Hepatic stellate cell (primary cell): ENCODE measurements around the gene CD8B2.
"Not testable (repeated sequence)": the region's sequence is repeated elsewhere in the genome, so short reads cannot be mapped to it uniquely, and the experiment has no call there.

ENCODE experiments used
- DNase-seq: peaks from one replicate; pipeline ENCODE4 v3.0.0; 2011; ENCODE audit warnings: low spot score

CD8B2 gene

DNA sequence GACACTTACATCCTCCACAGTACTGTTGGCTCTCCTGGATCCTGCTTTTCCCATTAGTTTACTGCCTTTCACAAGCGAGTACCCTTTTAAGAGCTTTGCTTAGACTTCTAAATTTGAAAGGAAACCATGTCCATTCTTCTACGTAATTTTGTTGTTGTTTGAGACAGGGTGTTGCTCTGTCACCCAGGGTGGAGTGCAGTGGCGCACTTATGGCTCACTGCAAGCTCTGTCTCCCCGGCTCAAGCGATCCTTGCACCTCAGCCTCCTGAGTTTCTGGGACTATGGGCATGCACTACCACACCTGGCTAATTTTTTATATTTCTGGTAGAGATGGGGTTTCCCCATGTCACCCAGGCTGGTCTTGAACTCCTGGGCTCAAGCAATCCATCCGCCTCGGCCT, 24.8 kb downstream of the CD8B2 start:
- DNase-seq = not testable (repeated sequence)

DNA sequence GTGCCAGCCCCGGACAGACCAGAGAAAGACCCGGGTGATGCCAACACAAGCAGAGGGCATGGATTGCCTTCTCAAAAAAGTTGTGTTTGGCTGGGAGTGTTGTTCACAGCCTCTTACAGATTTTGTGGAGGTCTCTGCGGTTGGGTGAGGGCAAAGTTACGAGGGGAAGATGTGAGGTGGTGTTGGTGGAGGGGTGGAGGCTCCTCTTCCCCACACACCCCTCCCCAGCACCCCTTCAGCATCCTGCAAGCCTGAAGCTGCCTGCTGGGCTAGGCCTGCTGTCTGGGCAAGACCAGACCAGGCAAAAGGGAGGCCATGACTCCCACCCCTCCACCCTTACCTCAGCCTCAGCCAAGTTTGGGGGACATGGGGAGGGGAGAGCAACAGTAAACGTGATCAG, 26.2 kb downstream of the CD8B2 start:
- DNase-seq = not testable (repeated sequence)

DNA sequence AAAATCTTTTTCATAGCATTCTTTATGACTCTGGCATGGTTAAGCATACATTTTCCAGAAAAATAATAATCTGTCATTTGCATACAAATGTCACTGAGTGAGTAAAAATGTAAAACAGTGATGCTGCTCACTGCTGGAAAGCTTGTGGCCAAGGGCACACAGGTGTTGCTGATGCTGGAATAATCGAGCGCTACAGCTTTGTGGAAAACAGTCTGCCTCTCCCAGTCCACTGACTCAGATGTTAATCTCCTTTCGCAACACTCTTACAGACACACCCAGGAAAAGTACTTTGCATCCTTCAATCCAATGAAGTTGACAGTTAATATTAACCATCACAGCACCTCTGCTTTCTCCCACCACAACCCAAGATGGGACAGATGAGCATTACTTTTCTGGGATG, 27.7 kb downstream of the CD8B2 start:
- DNase-seq = not testable (repeated sequence)

DNA sequence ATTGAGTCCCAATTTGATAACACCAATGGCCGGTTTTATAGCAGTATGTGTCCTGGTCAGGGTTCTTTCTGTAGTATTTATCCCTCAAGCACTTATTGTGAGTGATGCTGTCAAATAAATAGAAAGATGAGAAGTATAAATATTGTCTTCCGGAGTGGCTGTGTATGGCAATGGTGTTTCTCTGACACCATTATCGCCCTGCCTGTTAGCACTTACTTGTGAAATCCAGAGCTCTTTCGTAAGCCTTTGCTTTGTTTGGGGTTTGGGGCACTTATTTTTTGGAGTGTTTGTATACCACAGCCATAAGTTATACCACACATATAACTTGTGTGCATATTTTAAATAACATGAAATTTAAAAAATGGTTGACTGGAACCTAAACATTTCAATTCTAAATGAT, 29.3 kb downstream of the CD8B2 start:
- no peak for DNase-seq

DNA sequence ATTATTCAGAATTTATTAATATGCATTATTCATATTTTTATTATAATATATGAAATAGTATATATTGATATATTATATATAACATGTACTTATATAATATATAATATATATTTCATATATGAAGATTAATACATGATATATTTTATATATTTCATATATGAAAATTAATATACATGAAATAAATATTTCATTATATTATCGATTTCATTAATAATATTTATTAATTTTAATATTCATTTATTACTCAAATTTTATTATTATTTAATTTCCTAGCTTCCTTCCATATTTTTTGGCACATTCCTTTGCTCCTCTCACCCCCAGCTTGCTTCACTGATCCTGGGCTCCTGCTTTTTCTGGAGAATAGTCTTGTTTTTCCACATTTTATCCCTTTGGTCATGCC, 29.7 kb downstream of the CD8B2 start:
- no peak for DNase-seq

DNA sequence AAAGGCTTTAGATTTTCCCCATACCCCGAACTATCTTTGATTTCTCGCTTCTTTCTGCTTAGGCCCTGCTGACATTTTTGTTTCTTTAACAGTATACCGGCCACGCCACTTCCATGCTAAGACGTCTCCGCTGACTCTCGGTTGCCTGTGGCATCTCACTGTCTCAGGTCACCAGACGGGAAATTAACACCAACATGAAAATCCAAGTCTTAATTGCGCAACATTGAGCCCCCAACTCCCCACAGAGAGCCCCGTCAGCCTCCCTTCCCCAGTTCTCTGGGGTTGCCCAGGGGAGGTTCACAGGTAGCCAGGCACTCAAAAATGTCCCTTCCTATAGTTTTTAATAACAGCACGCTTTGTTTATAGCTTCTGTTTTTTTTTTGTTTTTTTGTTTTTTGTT, 30.2 kb downstream of the CD8B2 start:
- DNase-seq = no peak

DNA sequence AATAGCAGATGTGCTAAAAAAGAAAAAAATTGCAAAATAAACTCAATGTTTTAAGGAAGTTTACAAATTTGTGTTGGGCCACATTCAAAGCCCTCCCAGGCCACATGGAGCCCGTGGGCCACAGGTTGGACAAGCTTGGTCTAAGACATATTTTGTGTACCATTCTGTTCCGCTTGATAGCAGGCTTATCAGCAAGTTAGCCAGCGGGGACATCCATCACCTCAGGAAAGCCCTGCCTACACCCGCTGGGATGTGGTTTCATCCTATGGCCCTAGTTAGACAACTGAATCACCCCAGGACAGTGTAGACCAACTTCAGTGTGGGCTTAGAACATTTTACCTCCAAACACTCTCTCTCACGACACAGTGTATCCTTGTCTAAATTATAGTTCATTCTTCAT, 32.6 kb downstream of the CD8B2 start:
- DNase-seq = no peak

DNA sequence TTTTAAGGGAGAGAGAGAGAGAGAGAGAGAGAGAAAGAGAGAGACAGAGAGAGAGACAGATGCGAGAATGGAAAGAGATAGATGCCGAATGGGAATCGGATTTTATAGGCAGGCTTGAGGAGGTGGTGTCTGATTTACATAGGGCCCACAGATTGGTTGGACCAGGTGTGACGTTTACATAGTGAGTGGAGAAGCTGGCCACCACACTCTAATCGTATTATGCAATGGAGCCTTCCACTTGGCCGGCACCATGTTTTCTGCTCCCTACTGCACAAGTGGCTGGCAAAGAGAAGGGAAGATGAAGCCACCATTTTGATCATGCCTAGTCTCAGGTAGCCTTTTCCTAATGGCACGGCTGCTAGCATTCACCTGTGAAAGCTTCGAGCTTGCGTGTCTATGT, 33.9 kb downstream of the CD8B2 start:
- no peak for DNase-seq

DNA sequence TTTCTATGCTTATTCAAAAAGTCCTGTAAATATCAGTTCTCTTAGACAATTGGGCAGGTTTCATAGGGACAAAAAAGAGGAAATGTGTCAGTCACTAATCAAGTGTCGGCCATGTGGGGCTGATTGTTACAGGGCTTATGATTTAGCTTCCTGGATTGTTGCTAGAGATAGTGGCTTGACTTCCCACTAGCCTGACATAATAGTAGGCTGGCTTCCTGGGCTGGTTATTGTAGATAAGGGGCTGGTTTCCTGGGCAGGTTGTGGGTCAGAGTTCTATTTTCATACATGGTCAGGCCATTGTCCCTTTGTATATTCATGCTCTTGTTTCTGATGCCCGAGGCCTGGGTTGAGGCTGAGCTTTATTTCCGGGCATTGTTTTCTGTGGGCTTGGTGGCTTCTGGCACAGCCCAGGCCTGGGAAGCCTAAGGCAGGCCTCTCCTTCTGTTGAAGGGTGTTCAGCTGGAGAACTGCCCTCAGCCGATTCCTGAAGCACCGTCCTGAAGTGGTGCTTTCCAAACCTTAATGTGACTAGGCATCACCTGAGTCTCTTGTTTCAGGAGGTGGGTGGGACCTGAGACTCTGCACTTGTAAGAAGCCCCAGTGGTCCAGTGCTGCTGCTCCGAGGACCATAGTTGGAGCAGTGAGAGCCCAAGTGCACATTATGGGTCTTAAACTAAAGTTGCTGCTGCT, 37.0 kb downstream of the CD8B2 start:
- DNase-seq = no peak

DNA sequence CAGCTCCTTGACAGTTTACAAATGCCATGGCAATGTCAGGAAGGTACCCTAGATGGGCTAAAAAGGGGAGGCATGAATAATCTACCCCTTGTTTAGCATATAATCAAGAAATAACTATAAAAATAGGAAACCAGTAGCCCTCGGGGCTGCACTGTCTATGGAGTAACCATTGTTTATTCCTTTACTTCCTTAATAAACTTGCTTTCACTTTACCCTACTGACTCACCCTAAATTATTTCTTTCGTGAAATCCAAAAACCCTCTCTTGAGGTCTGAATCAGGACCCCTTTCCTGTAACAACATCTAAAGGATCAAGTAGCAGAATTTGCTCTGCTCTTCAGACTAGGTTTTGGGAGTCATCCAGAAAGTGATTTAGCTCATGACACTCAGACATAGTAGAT, 43.7 kb downstream of the CD8B2 start:
- DNase-seq = no peak

DNA sequence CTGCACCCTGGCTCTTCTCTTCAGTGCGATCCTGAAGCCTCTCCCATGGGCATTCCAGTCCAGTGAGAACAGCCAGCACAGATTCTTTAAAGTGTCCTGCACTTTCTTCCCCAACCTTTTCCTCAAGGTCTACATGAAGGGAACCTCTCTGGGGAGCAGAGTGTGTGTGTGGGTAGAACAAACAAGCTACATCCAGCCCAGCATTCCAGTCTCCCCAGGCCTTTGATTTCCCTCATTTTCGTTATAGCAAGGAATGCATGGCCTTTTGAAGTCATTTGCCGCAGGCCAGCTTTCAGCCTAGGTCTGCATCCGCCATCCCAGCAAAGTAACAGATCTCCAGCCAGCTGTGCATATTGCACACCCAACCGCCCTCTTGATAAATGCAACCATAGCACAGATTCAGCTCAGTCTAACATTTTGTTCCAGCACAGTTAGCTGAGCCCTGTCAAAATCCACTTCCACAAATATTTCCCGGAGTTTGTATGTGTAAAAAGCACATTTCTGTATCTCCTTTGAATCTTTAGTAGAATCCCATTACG, 44.6 kb downstream of the CD8B2 start:
- DNase-seq = no peak

DNA sequence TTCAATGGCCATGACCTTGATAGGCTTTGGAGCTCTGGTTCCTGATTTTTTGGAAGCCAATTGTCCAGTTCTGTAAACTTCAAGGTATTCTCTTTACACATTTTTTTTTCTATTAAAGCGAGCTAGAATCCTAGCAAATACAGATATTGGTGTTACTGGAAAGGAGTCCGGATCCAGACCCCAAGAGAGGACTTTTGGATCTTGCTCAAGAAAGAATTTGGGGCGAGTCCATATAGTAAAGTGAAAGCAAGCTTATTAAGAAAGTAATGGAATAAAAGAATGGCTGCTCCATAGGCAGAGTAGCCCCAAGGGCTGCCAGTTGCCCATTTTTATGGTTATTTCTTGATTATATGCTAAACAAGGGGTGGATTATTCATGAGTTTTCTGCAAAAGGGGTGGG, 45.1 kb downstream of the CD8B2 start:
- no peak for DNase-seq

DNA sequence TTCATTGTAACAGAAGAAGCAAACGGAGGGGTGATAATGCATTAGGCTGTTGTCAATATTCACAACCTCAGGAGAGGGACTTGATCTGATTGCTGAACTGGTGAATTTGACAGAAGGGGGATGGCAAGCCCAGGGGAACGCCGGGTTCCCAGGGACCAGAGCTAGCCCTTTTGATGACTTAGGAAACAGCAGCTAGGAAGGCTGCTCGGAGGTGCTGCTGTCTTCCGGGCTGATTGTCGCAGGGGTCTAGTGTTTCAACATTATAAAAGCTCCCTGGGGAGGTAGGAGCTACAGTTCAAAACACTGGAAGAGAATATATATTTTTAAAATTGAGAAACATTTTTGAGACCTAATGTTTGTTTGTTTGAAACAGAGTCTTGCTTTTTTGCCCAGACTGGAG, 47.3 kb downstream of the CD8B2 start:
- no peak for DNase-seq

DNA sequence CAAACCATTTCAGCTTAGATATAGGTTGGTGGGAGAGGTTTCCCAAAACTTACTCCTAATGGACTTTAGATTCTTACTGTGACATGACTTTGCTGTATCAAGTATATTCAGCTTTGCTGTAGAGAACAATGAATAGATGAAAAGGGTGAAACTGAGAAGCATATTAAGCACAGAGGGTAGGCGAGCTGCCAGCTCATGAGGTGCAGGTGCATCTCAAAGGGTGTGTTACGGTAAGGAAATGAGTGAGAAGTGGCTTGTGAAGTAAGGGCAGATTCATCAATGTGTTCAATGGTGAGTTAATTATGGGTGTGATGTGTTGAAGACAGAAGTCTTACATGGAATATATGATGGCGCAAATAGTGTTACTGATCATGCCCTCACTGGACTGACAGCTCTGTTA, 49.3 kb downstream of the CD8B2 start:
- no peak for DNase-seq

DNA sequence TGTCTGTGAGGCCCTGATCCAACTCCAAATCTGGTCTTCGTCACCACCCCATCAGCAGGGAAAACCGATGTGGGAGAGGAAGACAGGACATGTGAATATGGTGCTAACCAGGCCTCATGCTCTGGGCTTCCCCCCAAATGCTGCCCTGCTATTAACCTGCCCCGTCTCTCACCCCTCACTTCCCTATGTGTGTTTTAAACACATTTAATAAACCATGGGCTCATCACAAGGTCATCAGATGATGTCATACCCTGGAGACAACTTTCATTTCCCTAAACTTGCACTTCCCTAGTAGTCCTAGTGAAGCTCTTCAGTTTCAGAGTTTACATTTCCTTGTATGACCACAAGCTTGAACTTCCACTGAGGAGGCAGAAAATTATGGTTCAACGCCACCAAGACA, 49.9 kb downstream of the CD8B2 start:
- DNase-seq = no peak

DNA sequence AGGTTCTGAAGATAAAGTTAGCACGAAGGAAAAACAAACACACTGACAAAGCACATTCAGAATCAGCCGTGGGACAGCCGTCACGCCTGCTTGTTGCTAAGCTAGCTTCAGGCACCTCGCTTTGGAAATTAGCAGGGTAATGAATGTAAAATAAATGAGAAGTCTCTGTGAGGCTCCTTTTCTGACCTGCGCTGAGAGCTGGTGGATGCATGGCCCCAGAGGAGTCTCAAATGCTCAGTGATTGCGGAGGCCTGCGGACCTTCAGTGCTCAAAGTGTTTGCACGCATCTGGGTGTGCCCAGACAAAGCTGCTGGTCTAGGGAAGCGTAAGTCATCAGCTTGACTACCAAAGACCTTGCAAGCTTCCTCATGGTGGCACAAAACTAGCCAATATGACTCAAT, 50.6 kb downstream of the CD8B2 start:
- DNase-seq = no peak

DNA sequence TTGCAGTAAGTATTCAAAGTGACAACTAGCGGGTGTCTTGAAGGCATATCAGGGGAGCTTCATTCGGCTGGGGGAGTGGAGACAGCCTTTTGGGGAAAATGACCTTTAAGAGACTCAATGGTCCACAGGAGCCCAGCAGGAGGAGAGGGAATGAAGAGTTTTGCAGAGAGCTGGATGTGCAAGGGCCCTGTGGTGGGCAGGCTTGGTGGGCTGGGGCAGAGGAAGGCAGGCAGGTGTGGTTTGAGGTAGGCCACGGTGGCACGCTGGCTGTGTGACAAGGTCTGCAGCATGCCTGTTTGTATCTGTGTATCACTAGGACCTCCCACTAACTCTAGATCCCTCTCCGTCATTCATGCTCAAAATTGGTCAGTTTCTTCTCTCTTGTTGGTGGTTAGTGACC, 53.7 kb downstream of the CD8B2 start:
- no peak for DNase-seq

DNA sequence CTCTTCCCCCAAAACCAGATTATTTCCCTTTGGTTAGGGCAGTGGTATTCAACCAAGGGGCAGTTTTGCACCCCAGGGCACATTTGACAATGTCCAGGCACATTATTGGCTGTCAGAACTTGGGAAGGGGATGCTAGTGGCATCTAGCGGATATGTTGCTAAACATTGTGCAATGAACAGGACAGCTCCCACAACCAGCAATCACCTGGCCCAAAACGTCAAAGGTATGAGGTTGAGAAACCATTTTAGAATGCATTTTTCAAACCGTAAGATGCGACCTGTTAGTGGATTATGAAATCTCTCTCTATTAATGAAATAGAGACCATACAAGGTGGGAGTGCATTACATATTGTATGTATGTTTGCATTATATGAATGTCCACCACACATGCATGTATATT, 54.2 kb downstream of the CD8B2 start:
- no peak for DNase-seq

DNA sequence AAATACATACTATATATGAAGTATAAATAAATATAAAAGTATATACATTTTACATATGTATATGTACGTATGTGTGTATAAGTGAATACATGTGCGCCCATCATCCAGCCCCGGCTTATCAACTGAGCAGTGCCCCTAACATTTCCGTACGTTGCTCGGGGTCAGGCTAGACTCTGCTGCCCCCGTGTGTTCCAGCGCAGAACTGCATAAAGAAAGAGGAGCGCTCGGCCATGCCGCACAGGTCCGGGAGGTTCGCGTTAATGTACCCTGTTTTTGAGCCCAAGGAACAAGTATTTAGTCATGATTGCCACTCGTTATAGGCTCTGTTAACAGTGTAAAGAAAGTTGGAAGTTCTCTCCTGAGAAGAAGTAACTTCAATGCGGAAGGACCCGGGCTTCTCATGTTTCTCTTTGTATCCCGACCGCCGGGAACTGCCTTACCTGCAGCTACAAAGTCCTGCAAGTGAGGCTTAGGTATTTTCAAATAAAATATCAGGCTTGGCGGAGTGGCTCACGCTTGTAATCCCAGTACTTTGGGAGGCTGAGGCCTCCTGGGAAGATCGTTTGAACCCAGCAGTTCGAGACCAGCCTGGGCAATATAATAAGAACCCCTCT, 55.7 kb downstream of the CD8B2 start:
- DNase-seq = peak; percentile 61

DNA sequence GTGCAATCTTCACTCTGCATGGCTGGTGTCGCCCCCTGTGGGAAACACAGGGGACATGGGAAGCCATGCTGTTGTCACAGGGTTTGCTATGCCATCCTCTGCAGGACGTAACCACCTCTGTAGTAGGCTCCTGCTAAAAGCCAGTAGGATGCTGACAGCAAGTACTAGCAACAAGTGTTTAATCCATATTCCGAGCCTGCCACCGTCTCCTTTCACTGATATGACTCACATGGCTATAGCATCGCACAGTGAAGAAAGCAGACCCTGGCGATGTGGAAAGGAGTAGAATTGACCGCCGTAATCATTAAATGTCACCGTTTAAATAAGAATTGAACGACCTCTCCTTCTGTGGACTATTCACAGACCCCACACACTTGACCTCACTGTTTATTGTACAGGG, 57.8 kb downstream of the CD8B2 start:
- DNase-seq = no peak

DNA sequence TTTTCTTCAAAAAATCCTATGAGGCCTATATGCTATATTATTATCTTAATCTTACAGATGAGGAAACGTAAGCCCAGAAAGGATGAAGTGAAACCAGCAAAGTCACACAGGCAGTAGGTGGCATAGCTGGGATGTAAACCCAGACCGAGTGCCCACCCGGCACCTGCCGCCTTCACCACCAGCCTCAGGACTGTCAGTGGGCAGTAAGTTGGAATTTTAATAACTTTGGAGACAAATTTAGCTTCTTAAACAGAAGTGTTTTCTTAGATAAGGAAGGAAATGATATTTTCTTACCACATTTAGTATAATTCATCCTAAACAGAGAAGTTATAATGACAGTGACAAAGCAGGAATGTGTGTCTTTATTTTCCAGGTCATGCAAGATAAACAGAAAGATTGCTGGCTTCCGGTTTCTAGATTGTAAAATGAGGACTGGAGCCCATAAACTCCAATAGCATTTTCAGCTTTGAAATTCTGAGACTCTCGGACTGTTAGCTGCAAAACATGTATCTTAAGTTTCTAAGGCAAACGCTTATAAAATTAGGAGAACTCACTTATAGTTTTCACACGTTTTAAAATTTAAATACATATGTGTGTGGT, 59.3 kb downstream of the CD8B2 start:
- DNase-seq = no peak

DNA sequence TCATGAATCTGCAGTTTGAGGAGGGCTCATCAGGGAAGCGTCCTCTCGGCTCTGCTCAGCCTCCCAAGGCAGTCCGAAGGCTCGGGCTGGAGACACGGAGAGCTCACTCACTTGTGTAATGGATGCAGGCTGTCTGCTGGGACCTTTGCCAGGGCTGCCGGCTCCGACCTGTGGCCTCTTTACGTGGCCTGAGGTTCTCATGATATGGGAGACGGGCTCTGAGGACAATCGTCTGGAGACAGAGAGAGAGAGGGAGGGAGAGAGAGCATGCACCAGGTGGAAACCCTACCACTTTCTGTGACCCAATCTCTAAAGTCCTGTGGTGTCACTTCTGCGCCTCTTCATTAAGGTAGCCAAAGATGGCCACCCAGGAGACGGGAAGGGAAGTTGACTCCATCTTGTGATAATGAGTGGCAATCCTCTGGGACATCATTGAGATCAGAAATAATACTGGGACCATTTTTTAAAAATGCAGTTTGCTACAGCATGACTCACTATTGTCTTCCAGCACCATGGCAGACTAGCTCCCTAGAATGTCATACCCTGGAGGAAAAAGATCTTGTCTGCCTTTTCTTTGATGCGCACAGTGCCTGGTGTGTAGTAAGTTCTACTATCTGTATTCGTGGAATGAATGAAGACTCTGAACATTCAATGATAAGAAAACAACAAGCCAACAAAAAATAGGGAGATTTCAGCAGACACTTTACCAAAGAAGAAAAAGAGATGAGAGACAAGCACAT, 60.2 kb downstream of the CD8B2 start:
- no peak for DNase-seq
